Left lobe of liver (tissue), 2 donors: Measurements from ENCODE around the gene RAB3GAP1. TPM values are rescaled to one million over a fixed set of nuclear protein-coding genes. Genes with fewer than 3 reads are reported as not detected.
"Not testable (repeated sequence)": the region's sequence is repeated elsewhere in the genome, so short reads cannot be mapped to it uniquely, and the experiment has no call there.

Experiments
- ATAC-seq: fragments of 200-7000 bp; cut with Tn5 transposase; one replicate; pipeline ENCODE4 v1.9.1; 2020; ENCODE audit warnings: mild to moderate bottlenecking, moderate library complexity
- DNase-seq: peaks from one replicate; pipeline ENCODE4 v3.0.0-alpha.2; 2020; ENCODE audit warnings: low spot score
- total RNA-seq: library from RNA; stranded (reverse); gene quantifications from one replicate; pipeline ENCODE4 v1.2.1, GENCODE V29; 2021
- donor health status: DM: no; HTN: no; CAD: no; lungs with moderate emphysema.
- donor health status: DM: no; HTN: yes; CAD: no.

RAB3GAP1 gene
- total RNA-seq: 13.1 TPM

GRCh38 chr2:135052042-135052876, at the start of gene RAB3GAP1:
RAB3GAP1 (plus strand) TSS chr2:135052292; CDS start chr2:135052308, 16 bp downstream.
- DNase-seq (peak; percentile 78), ATAC-seq (peak; percentile 94)

GRCh38 chr2:135002836-135003235, 49.3 kb upstream of the RAB3GAP1 start:
- no peak for ATAC-seq
- DNase-seq: no peak

GRCh38 chr2:135004005-135004746, 47.9 kb upstream of the RAB3GAP1 start:
- DNase-seq: peak; percentile 72

GRCh38 chr2:135005753-135006152, 46.3 kb upstream of the RAB3GAP1 start:
- DNase-seq (no peak), ATAC-seq (no peak)

More at GRCh38 chr2:135004005-135004746, 47.9 kb upstream of the RAB3GAP1 start:
- peak; percentile 100 for ATAC-seq

DNA sequence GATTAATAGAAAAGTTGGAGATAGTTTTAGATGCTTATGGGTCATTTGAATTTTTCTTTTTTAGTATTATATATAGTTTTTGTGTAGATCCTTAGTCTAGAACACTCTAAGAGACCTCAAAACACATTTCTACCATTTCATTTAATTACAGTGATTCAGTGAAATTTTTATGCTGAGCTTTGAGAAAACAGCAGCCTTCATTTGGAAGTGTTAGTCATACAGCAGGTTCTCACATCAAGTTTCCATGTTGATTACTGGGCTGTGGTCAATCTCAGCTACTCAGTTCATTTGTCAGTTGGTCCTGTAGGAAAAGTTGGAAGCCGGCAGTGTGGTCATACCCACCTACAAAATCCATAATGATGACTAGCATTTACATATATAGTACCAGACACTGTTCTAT, 42.8 kb upstream of the RAB3GAP1 start:
- DNase-seq: no peak
- ATAC-seq: no peak

- ATAC-seq: no peak
- no peak for DNase-seq
Measured at GRCh38 chr2:135010200-135010942, 41.7 kb upstream of the RAB3GAP1 start.

DNA sequence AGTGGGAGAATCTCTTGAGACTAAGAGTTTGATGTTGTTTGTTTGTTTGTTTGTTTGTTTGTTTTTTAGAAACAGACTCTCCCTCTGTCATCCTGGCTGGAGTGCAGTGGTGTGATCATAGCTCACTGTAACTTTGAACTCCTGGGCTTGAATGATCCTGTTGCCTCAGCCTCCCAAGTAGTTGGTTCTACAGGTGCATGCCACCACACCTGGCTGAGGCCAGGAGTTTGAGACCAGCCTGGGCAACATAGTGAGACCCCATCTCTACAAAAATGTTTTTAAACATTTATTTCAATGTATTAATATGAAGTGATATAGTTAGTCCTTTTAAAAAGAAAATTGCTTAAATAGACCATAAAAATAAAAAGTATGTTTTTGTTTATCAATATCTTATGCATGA, 40.5 kb upstream of the RAB3GAP1 start:
- ATAC-seq (no peak), DNase-seq (no peak)

GRCh38 chr2:135021618-135022017, 30.5 kb upstream of the RAB3GAP1 start:
- DNase-seq: no peak
- ATAC-seq: no peak

GRCh38 chr2:135022952-135023880, 28.9 kb upstream of the RAB3GAP1 start:
- no peak for DNase-seq
- ATAC-seq: no peak

- ATAC-seq (no peak), DNase-seq (no peak)
Measured at GRCh38 chr2:135023886-135024485, 28.1 kb upstream of the RAB3GAP1 start.

DNA sequence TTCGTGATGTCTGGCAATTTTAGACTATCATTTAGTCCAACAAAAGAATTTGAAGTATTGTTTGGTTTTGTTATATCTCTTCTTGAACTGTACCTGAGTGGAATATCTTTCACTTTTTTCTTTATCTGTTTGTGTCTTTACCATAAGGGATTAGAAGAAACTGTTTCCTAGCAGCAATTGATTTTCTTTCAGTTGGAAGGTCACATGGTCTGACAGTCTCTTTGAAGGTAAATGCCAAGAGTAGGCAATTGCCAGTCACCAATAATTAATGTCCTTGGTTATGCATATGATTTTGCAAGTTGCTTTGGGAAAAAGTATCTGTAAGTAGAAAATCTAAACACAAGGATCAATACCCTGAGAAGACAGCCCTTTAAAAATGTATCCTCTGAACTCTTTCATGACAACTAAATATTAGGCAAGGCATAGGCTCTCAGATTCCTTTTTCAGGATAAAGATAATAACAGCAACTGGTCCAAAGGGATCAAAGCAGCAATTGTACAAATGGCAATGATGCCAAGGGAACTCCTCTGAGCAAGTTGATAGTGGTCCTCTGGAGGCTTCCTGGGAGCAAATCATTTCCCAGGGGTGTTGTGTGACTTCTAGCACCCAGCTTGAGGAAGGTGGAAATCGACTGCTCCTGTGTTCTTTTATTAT, 22.5 kb upstream of the RAB3GAP1 start:
- ATAC-seq (no peak), DNase-seq (no peak)

DNA sequence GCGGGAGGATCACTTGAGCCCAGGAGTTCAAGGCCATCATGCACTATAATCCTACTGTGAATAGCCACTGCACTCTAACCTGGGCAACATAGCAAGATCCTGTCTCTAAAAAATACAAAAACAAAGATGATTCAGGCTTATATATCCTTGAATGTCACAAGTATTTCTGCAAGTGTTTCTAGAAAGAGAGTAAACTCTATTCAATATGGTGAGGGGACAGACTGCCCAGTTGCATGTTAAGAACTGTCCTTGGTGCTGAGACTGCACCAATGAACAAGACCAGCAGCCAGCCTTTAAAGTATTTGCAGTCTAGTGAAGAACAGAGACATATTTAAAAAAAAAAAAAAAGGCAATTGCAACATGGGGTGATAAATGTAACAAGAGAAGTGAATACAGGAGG, 21.3 kb upstream of the RAB3GAP1 start:
- ATAC-seq: peak; percentile 38
- DNase-seq: no peak

DNA sequence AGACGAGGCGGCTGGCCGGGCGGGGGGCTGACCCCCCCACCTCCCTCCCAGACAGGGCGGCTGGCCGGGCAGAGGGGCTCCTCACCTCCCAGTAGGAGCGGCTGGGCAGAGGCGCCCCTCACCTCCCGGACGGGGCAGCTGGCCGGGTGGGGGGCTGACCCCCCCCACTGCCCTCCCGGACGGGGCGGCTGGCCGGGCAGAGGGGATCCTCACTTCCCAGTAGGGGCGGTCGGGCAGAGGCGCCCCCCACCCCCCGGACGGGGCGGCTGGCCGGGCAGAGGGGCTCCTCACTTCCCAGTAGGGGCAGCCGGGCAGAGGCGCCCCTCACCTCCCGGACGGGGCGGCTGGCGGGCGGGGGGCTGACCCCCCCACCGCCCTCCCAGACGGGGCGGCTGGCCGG, 18.9 kb upstream of the RAB3GAP1 start:
- ATAC-seq, DNase-seq: not testable (repeated sequence)

GRCh38 chr2:135037831-135038230, 14.3 kb upstream of the RAB3GAP1 start:
- ATAC-seq (no peak), DNase-seq (no peak)

DNA sequence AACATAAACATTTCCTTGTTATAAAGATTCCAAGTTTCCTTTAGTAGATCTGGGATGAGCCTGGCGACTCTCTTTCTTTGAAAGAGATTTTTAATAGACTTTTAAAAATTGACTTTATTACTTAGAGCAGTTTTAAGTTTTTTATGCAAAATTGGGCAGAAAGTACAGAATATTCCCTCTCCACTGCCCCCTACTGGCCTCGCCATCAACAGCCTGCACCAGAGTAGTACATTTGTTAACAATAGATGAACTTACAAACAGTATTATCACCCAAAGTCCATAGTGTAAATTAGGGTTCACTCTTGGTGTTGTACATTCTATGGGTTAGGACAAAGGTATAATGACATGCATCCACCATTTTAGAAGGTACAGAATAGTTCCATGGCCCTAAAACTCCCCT, 8.7 kb upstream of the RAB3GAP1 start:
- DNase-seq: no peak
- ATAC-seq: no peak

DNA sequence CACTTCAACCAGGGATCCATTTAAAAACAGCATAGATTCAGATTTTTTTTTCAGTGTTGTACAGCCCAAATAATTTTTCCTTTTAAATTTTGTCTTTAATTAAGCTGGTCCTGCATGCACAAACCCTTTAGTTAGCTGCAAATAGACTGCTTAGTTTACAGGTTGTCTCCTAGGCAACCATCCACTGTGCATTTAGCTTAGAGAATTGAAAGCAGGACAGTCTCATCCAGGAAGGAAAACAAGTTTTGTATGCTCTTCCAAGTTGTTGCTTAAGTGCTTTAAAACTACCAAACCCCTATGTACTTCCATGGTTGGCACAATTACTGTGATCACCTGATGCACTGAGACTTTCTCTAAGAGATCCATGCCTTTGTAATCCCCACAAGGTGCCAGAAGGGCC, 4.8 kb upstream of the RAB3GAP1 start, which contains the start of gene MAP3K19:
Gene MAP3K19, minus strand, starts transcription at position 148 of the 400 bp plus-strand sequence. CDS start 22,800 bp downstream, outside the sequence.
- DNase-seq: no peak
- no peak for ATAC-seq

DNA sequence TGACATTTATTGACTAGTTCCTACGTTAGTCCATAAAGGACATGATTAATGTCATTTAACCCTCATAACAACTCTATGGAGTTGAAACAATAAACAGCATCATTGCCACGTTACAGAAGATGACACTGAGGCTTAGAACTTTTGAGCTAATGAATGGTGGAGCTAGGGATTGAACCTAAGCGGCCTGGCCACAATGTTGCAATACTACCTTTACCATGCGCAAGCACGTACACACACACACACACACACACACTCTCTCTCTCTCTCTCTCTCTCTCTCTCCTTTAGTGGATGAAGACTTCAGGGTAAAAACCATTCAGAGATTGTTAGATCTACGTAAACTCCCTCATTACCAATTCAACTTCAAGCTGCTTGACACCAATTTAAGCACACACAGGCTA, 4.0 kb upstream of the RAB3GAP1 start:
- no peak for ATAC-seq

GRCh38 chr2:135050132-135050531, 2.0 kb upstream of the RAB3GAP1 start:
- no peak for ATAC-seq
- no peak for DNase-seq

More for the DNA sequence above, 4.0 kb upstream of the RAB3GAP1 start:
- no peak for DNase-seq

DNA sequence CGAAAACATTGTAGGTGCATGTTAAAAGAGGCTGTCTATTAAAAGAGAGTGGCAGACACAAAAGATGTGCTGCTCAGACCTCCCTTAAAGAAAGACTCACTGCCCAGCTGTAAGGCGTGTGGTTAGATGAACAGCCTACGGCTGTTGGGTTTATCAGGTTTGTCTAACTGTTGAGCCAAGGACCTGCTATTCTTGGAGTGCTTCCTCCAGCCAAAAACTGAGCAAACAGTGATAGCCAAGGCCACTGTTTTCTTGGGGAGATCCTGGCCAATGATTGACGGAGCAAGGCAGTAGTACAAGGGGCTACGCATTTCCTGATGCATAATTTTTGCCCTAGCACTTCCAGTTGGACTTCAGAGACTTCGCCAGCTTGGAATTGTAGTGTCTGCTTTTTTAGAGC, 1.4 kb upstream of the RAB3GAP1 start:
- DNase-seq (no peak), ATAC-seq (no peak)
